HepG2 (cell line): ENCODE data around the gene MIF. TPM values are rescaled to one million over a fixed set of nuclear protein-coding genes. Genes with fewer than 3 reads are reported as not detected.

Experiments
- ARID4A ChIP-seq: sonication (generic); formaldehyde crosslinking; IDR thresholded peaks from 2 replicates; pipeline ENCODE4 v1.5.0; 2020; ENCODE audit warnings: mild to moderate bottlenecking, missing genetic modification reagents, borderline replicate concordance
- CC2D1A ChIP-seq: sonication (generic); formaldehyde crosslinking; IDR thresholded peaks from 2 replicates; pipeline ENCODE4 v1.8.1; 2023; ENCODE audit warnings: mild to moderate bottlenecking, missing genetic modification reagents
- KDM3A ChIP-seq: IDR thresholded peaks from 2 replicates; pipeline ENCODE4 v1.6.1; 2018; ENCODE audit warnings: low read depth, missing compliant biosample characterization
- MED8 ChIP-seq: sonication (generic); formaldehyde crosslinking; IDR thresholded peaks from 2 replicates; pipeline ENCODE4 v1.8.1; 2023; ENCODE audit warnings: mild to moderate bottlenecking, missing genetic modification reagents; ENCODE audit not compliant: insufficient replicate concordance
- MYC ChIP-seq: sonication (generic); formaldehyde crosslinking; IDR thresholded peaks from 2 replicates; pipeline ENCODE4 v1.9.0; 2021; ENCODE audit warnings: missing genetic modification reagents, borderline replicate concordance
- SNAI1 ChIP-seq: sonication (generic); formaldehyde crosslinking; IDR thresholded peaks from 2 replicates; pipeline ENCODE4 v1.5.0; 2020; ENCODE audit warnings: mild to moderate bottlenecking, missing genetic modification reagents, borderline replicate concordance
- TFDP1 ChIP-seq: IDR thresholded peaks from 2 replicates; pipeline ENCODE4 v1.6.1; 2016; ENCODE audit warnings: missing compliant biosample characterization, missing genetic modification reagents, borderline replicate concordance
- THRA ChIP-seq: sonication (generic); formaldehyde crosslinking; IDR thresholded peaks from 2 replicates; pipeline ENCODE4 v1.4.0; 2020; ENCODE audit warnings: missing genetic modification reagents, borderline replicate concordance
- ZBTB7B ChIP-seq: sonication (generic); formaldehyde crosslinking; IDR thresholded peaks from 2 replicates; pipeline ENCODE4 v1.4.0; 2020; ENCODE audit warnings: missing genetic modification reagents
- ZC3H4 ChIP-seq: sonication (generic); formaldehyde crosslinking; IDR thresholded peaks from 2 replicates; pipeline ENCODE4 v1.4.0; 2020; ENCODE audit warnings: missing genetic modification reagents, borderline replicate concordance
- ZFP62 ChIP-seq: sonication (generic); formaldehyde crosslinking; IDR thresholded peaks from 2 replicates; pipeline ENCODE4 v1.4.0; 2020; ENCODE audit warnings: missing genetic modification reagents
- ZIK1 ChIP-seq: sonication (generic); formaldehyde crosslinking; IDR thresholded peaks from 2 replicates; pipeline ENCODE4 v1.5.0; 2020; ENCODE audit warnings: mild to moderate bottlenecking, low read depth, missing genetic modification reagents, borderline replicate concordance
- ZNF362 ChIP-seq: sonication (generic); formaldehyde crosslinking; IDR thresholded peaks from 2 replicates; pipeline ENCODE4 v1.4.0; 2020; ENCODE audit warnings: missing genetic modification reagents, mild to moderate bottlenecking, borderline replicate concordance
- ZNF552 ChIP-seq: sonication (generic); formaldehyde crosslinking; IDR thresholded peaks from 2 replicates; pipeline ENCODE4 v1.9.0; 2022; ENCODE audit warnings: missing genetic modification reagents, mild to moderate bottlenecking, borderline replicate concordance
- ZNF773 ChIP-seq: sonication (generic); formaldehyde crosslinking; IDR thresholded peaks from 2 replicates; pipeline ENCODE4 v1.4.0; 2020; ENCODE audit warnings: missing genetic modification reagents, borderline replicate concordance
- ZNF879 ChIP-seq: sonication (generic); formaldehyde crosslinking; IDR thresholded peaks from 2 replicates; pipeline ENCODE4 v1.8.1; 2023; ENCODE audit warnings: missing genetic modification reagents
- ZSCAN25 ChIP-seq: sonication (generic); formaldehyde crosslinking; IDR thresholded peaks from 2 replicates; pipeline ENCODE4 v1.8.0; 2022; ENCODE audit warnings: mild to moderate bottlenecking, missing genetic modification reagents
- ZSCAN30 ChIP-seq: sonication (generic); formaldehyde crosslinking; IDR thresholded peaks from 2 replicates; pipeline ENCODE4 v1.5.0; 2020; ENCODE audit warnings: mild to moderate bottlenecking, missing genetic modification reagents
- polyA plus RNA-seq, 8 experiments: library from polyadenylated mRNA; depleted of rRNA in 3 of 8; stranded (reverse) in 7 of 8; unstranded in 1 of 8; fragments of >200 nt; fragmentation: Illumina TruSeq in 4 of 8; extraction: Trizol in 4 of 8; gene quantifications; 2 replicates each; pipeline versions ENCODE4 v1.2.1 to v1.2.3, GENCODE V29; 2011 to 2016; ENCODE audit warnings: low read depth in 4 of 8, missing spikeins in 1 of 8, mixed read lengths in 1 of 8; ENCODE audit not compliant: insufficient read depth in 1 of 8
- total RNA-seq, 5 experiments: library from RNA; depleted of rRNA; stranded (reverse); fragments of >200 nt; fragmentation: Illumina TruSeq; extraction: Trizol; gene quantifications; 2 replicates each; pipeline ENCODE4 v1.2.3, GENCODE V29; 2016; ENCODE audit warnings: low read depth in 1 of 5
- TF ChIP-seq, protein P1 (sequence below): sonication (generic); IDR thresholded peaks from 2 replicates; pipeline ENCODE4 v1.6.1; 2016; ENCODE audit warnings: low read depth, borderline replicate concordance

Gene MIF
- total and polyA plus RNA-seq, 2 of the 13 experiments (the other 11 are each of a cell fraction or from before 2014, with no cell fraction given) = 634 to 675 TPM

- TF ChIP-seq, protein P1, sequence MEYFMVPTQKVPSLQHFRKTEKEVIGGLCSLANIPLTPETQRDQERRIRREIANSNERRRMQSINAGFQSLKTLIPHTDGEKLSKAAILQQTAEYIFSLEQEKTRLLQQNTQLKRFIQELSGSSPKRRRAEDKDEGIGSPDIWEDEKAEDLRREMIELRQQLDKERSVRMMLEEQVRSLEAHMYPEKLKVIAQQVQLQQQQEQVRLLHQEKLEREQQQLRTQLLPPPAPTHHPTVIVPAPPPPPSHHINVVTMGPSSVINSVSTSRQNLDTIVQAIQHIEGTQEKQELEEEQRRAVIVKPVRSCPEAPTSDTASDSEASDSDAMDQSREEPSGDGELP = no peak
- TF ChIP-seq ZSCAN30 (CRISPR knock-in tag) = no peak
- TF ChIP-seq ZBTB7B (CRISPR knock-in tag) = peak; percentile 32; the same call in 1 of the 2 replicates
- TF ChIP-seq ZNF362 (CRISPR knock-in tag) = no peak
- peak; percentile 65; the same call in 1 of the 2 replicates for TF ChIP-seq ARID4A
- TF ChIP-seq MED8 (CRISPR knock-in tag) = peak; percentile 53
- TF ChIP-seq SNAI1 (CRISPR knock-in tag) = no peak
- no peak for TF ChIP-seq CC2D1A (CRISPR knock-in tag)
- TF ChIP-seq ZSCAN25 = no peak
- TF ChIP-seq ZIK1 (CRISPR knock-in tag) = no peak
- TF ChIP-seq MYC (CRISPR knock-in tag) = no peak
- 0 out of 2 replicates have a peak, but pooled peaks have one; percentile 71 for TF ChIP-seq ZNF879 (CRISPR knock-in tag)
- 0 out of 2 replicates have a peak, but pooled peaks have one; percentile 35 for TF ChIP-seq KDM3A (CRISPR knock-in tag)
- no peak for TF ChIP-seq ZFP62 (CRISPR knock-in tag)
- no peak for TF ChIP-seq ZNF773
- TF ChIP-seq ZNF552 = no peak
- 0 out of 2 replicates have a peak, but pooled peaks have one; percentile 8 for TF ChIP-seq TFDP1 (CRISPR knock-in tag)
- TF ChIP-seq THRA (CRISPR knock-in tag) = no peak
- 0 out of 2 replicates have a peak, but pooled peaks have one; percentile 10 for TF ChIP-seq ZC3H4
Measured at GRCh38 chr22:23856721-23857605, 37.2 kb upstream of the MIF start (continued).
